Body of pancreas (tissue), 4 donors: ENCODE data around the gene DNER.

Experiments
- CTCF ChIP-seq, 7 experiments: fragments of 450-650 bp in 4 of 7; fragments of 200-600 bp in 3 of 7; sonication (generic) in 3 of 7; IDR thresholded peaks; one replicate each; pipeline ENCODE4 v1.5.1; 2016 to 2019; ENCODE audit warnings: antibody characterized with exemption in 7 of 7
- POLR2A ChIP-seq, 3 donors: fragments of 450-650 bp; IDR thresholded peaks; one replicate each; pipeline ENCODE4 v1.6.1; 2016; ENCODE audit warnings: antibody characterized with exemption in 3 of 3, mild to moderate bottlenecking in 2 of 3

DNA sequence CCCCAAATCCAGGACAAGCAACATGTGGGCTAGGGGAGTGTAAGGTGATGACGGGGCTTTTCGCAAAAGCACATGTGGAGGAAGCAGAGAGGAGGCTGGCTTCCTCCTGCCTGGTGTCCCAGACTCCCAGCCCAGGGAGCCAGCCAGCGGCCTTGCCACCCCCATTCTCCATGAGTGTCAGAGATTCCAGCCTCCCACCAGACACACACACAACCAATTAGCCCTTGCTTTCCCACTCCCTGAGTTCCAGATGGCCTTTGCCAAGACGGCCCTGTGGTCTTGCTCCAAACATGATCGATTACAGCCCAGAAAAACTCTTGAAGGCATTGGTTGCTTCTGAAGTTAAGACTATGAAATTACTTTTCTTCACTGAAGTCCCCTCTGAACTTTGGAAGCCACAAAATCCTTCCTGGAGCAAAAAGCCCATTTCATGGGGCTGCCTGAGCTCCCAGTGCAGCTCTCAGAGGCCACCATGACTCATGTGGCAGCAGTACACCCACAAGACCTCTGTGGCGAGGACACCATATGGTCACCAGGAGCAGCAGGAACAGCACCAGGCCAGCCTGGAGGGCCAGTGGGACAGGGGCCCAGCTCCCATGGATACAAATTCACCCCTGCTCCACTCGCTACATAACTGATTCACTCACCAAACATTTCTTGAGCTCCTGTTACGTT, 374.1 kb downstream of the DNER start:
- TF ChIP-seq CTCF (IDR thresholded peaks at IDR 0.05) (no peak), POLR2A (IDR thresholded peaks at IDR 0.05) (no peak)
